NCI-H187 (cell line): ENCODE measurements around the gene ZNF143.
"Not testable (repeated sequence)": the region's sequence is repeated elsewhere in the genome, so short reads cannot be mapped to it uniquely, and the experiment has no call there.

Experiments used
- DNase-seq, 2 experiments: peaks; one replicate each; lab custom pipeline; 2025; lab: John Stamatoyannopoulos, UW

The ZNF143 gene

DNA sequence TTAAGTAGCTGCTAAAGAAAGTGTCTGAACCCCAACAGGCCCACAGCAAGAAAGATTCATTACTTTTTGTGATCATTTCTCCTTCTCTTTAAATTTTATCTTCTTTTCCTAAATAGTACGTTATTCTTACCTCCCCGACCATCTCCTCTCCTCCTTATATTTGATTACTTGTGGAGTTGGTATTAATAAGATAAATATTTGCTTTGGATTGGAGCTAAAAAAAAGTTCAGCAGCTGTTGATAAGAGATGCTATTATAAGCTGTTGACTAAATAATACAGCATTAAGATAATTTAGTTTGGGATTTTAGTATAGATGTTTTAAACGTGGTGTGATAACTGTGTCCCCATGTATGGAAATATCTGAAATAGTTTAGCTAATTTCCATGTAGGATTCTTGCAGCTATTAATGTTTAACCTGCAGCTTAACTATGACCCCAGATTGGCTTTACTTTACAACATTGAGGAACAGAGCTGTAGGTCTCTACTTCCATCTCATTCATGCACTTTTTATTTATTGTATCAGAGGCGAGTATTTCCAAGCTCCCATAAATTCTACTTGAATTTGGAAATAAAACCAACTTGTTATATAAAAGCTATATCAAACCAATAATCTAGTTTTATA, 37.8 kb downstream of the ZNF143 start:
- no peak for DNase-seq

DNA sequence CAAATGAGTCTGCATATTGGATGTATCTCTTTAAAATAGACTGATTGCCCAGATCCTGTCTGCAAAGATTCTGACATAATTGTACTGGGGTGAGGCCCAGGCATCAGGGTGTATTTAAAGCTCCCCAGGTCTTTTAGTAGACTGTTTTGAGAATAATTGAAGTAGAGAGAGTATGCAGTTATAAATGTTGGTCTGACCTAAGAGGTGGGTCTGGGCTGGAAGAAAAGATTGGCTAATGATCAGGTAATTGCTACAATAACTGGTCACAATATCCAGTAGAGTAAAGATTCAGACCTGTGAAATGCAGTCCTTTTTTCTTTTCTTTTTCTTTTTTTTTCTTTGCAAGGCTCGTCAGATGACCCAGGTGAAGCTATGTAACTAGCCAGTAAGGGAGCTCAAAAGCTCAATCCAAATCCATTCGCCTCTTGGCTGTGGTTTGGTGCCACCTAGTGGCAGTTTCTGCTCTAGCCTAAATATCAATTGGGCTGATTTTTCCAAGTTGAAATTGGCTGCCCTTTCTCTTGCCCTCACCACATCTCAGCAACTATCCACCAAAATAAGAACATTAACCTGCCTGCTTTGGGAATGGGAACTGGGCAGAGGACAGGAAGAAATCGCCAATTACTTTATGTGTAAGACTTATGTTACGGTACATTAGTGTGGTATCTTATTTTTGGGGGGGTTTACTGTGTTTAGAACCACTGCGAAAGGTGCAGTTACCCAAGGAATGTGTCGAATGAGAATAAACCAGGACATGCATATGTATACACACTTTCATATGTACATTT, 45.9 kb downstream of the ZNF143 start:
- DNase-seq = peak; percentile 11 to 36

DNA sequence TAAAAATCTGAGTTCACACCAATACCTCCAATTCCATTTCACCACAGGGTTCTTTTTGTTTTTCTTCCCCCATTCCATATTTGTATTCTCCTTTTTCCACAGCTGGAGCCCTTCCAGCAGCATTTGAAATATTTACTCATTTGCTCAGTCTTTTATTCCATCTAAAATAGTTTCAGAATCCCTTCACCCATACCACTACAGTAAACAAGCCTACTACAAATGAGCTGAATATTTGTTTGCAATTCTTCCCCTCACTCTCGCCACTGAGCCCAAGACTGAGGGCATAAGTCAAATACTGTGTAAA, 46.4 kb downstream of the ZNF143 start:
- DNase-seq = no peak

DNA sequence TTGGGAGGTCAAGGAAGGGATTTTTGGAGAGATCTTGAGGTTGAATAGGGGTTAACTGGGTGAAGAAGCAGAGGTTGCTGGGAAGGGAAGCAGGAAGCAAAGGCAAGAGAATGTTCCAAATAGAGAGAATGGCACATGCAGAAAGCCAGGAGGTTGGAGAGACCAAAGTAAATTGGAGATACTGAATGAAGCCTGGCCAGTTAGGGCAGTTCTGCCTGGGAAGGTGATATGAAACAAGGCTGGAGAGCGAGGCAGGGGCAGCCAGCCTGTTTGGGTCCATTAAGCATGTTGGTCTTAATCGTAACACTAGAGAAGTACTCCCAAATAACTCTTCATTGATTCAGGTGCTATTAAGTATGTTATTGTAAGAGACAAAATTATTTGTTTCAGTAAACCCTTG, 48.2 kb downstream of the ZNF143 start:
- no peak for DNase-seq

DNA sequence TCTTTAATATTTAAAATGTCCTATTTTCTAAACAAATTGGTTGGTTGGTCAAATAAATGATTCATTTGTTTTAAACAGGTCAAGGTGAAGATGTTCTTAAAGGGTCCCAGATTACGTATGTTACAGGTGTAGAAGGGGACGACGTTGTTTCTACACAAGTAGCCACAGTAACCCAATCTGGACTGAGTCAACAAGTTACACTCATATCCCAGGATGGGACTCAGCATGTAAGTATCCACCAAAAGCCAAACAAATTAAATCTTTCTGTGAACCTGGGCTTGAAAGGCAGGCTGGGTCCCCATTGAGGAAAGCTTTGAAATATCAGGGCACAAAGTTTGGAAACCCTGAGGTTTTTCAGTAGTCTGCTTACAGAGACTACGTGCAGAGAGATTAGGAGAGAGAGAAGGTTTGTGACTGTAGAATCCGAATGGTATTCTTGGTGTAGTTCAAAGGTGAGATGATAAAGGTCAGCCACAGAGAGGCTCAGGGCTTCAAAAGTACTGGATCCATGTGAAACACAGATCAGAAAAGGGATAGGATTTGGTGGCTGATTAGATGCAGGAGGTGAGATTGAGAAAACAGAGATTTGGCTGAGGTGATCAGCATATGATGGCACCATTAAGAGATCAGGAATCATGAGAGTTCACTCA, 51.7 kb downstream of the ZNF143 start:
- no peak for DNase-seq

DNA sequence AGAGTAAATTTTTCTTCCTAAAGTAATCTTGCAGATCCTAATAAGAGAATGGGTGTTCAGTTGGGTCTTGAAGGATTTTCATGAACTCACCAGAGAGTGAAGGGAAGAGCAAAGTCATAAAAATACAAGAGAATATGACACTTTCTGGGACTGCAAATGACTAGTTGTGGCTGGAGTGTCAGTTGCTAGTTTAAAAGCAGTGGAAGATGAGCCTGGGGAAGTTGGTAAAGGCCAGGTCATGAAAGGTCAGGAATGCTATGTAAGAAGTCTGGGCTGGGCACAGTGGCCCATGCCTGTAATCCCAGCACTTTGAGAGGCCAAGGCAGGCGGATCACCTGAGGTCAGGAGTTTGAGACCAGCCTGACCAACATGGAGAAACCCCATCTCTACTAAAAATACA, 53.8 kb downstream of the ZNF143 start:
- not testable (repeated sequence) for DNase-seq

DNA sequence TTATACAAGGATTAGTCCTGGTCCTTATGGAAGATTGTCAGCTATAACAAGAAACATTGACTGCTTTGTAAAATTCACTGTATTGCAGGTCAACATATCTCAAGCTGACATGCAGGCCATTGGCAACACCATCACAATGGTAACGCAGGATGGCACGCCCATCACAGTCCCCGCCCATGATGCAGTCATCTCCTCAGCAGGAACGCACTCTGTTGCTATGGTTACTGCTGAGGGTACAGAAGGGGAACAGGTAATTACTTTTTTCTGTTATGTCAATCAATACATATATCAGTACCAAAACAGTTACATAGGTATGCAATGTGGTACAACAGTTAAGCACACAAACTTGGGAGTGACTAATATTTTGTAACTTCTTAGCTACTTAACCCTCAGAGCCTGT, 55.3 kb downstream of the ZNF143 start:
- DNase-seq = no peak

DNA sequence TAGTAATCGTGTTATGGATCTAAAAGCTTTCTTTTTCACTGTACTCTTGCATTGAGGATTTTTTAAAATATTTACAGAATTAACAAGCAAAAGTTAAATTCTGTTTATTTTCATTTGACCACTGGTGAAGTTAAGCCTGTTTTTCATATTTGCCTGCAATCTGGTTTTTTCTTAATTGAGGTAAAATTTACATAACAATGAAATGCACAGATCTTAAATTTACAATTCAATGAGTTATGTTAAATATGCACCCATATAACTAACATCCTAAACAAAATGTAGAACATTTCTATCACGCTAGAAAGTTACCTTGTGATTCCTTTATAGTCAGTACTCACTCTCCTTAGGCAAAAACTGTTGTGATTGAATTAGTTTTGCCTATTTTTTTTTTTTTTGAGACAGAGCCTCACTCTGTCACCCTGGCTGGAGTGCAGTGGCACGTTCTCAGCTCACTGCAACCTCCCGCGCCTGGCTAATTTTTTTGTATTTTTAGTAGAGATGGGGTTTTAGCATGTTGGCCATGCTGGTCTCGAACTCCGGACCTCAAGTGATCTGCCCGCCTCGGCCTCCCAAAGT, 58.1 kb downstream of the ZNF143 start:
- no peak for DNase-seq

DNA sequence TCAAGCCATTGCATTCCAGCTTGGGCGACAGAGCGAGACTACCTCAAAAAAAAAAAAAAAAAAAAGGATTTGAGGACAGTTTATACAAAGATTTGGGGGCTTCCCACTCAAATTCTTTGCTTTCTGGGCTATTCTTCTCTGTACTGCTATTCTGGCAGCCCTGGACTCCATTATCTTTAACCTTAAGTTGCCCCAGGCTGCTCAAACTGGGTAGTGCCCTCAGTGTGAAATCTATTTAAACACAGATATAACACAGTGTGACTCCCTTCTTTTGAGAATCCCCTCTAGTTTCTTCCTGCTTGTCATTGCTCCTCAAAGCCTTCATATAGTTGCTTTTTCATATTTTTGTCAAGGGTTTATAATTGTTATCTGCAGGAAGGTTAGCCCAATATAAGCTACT, 63.2 kb downstream of the ZNF143 start:
- DNase-seq = no peak

DNA sequence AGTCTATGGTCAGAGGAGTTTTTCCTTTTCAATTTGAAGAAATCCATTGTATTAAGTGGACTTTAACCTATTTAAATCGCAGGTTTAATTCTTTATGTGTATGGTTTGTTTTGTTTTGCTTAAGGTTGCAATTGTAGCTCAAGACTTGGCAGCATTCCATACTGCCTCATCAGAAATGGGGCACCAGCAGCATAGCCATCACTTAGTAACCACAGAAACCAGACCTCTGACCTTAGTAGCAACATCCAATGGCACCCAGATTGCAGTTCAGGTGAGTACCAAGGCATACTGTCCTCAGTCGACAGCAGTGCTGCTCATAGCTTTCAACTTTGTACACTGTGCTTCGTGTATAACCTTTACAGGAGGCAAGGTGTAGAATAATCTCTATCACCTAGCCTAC, 64.3 kb downstream of the ZNF143 start:
- DNase-seq = no peak

DNA sequence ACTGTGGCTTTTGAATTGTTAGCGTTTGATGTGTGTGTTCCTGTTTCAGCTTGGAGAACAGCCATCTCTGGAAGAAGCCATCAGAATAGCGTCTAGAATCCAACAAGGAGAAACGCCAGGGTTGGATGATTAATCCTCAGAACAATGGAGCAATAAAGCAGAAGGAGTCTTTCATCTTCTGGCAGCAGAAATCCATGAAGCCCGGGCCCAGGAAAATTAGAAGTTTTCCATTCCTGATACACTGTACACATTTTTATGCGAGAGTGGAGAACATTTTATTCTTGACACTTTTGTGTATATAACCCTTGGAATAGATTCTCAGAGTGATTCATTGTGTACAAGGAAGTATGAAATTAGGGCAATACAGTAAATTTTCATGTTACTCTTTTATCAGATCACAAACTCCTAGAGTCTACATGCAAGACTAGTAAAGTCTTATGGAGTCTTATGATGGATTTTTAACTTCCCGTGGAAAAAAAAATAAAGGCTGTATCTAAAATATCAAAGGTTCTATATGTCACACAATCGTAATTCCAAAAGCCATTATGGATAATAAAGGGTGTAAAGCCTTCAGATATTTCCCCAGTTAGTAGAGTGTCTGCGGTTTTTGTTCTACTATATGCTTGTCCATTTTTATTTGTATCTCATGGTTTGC, 66.8 kb downstream of the ZNF143 start:
- no peak for DNase-seq

DNA sequence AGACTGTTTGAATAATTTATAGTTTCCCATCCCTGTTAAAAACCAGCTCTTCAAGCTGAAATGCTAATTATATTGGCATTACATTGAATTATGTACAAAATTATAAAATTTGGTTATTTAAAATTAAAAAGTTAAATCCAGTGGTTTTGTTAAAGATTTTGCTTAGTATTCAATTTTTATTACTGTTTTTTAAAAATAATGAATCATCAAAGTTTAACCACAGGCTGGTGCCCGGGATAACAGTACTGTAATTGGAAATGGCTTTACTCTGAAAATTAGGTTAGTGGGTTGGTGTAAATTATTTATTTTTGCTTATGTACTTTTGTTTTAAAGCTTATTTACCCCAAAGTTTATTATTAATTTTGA, 67.3 kb downstream of the ZNF143 start:
- DNase-seq = no peak

DNA sequence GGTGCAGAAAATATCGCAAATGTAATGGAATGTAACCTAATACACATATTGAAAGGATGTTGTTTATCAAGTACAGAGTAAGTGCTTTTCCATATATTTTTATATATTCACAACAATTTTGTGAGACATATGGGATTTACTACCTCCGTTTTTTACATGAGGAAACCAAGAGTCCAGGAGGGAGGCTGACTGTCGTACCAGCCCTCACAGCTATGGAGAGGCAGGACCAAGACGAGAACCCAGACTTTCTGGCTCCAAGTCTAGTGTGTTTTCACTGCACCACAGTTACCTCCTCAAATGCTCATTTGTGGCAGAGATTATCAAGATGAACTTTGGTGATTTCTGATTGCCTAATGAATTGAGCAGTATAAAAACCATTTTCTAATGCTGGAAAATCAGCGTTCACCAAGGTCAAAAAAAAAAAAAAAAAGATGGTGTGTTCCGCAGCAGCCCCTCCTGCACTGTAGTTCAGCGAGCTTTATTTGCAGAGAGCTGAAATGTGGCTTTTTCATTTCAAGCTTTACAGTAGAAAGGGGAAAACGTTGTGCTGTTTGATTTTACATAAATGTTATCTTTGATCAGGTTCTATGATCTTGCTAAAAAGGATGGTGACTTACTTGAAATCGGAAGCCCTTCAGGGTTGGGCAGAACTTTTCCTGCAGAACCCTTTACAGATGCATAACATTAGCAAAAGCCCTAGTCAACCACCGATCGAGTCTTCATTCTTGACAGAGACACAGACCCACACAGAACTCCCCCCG, 67.9 kb downstream of the ZNF143 start:
- no peak for DNase-seq

DNA sequence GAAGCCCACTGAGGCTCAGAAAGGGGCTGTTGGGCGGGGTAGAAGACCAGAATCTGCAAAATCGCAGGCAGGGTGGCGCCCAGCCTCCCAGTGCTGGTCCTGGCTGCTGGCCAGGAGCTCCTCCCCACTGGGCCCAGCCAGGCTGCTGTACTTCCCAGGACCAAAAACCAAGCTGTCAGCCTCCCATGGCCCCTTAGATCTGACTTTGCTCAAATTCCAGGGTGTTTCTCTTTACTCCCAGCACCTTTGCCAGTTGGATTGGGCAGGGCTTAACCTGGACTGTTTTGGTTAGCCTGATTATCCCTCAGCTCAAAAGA, 68.5 kb downstream of the ZNF143 start:
- DNase-seq = no peak

DNA sequence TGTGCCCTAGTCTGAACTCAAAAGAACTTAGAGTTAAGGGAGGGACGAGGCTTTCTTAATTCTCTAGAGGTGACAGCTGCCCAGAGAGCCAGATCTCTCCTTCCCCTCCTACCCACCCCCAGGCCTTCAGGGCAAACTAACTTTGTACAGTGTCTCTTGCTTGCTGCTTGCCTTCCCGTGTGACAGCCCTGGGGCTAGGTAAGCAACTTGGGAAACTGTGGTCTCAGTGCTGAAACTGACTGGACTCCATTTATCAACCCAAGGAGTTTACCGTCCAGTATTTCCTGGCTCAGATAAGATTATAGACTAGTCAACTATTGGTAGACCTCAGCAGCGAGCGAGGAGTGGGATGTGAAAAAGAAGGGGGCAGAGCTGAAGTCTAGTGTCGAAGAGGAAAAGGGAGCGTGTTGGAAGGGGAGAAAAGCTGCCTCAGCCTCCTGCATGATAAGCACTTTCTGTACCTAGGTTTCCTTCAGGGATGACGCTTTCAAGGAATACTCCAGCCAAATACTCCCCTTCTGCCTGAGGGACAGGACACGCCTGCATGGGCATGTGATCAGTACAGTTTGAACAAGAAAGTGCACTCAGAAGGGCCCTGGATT, 69.3 kb downstream of the ZNF143 start:
- DNase-seq = no peak

DNA sequence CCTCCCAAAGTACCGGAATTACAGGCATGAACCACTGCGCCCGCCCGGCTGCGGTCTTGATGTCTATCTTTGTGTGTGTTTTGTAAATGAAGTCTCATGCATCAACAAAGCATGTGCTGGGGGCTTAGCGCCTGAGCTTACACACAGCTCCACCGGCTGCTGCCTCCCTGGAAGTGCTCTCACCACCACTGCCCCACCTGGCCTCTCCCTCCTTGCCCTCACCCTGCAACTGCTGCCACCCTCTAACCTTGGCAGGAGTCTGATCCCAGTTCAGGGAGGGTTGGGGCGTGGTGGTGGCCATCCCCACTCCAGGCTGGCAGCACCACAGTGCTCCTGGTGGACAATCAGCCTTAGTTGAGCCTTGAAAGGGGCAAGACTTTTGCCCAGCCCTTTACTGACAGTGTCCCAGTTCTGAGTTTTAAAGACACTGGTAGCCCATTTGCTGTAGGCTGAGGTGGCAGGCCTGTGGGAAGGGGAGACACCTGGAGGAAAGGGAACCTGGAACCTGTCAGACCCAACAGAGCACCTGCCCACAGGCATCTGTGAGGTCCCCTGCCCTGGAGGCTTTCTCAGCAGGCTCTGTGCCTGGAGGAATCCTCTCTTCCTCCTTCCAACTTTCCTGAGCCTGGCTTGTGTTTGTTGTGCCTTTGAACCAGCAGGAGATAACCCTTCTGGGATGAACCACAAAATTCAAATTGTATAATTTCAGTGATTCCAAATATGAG, 70.3 kb downstream of the ZNF143 start:
- no peak for DNase-seq

DNA sequence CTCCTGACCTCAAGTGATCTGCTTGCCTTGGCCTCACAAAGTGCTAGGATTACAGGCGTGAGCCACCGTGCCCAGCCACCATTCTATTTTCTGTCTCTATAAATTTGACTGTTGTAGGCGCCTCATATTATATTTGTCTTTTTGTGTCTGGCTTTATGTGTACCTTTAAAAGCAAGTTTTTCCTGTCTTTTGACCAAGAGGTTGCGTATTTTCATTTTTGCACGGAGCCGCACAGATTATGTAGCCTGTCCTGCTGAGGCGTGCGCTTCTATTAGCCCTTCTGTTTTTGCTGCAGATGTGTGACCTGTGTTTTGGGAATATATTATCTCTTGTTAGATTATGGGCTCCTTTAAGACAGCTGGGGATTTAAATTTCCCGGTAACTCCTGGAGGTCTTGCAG, 72.2 kb downstream of the ZNF143 start:
- DNase-seq = no peak

DNA sequence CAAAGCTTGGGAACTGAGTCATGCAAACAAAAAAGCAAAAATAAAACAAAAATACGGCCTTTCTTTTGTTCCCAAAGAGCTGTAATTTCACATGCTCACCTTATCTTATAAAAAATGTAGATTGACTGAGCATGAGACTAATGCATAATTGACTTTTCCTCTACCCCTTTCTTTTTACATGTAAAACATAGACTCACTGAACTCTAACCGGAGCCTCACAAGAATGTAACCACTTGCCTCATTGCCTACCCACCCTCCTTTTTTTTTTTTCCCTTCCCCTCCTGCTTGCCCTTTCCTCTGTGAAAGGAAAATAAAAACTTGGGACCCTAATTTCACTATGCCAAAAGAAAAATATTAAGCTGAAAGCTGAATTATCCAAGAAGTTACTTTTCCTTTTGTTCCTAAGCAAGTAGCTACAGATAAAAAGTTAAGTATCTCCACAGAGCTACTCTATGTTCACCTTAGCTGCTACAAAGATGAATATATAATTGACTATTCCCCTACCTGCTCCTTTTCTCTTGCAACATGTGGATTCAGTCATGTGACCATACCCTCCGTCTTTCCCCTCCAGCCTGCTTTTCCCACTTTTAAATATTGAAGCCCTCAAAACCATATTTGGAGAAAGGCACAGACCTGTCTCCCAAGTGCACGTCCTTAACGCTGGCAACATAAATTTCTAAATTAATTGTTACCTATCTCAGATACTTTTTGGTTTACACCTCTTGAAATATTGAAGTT, 73.1 kb downstream of the ZNF143 start:
- no peak for DNase-seq

DNA sequence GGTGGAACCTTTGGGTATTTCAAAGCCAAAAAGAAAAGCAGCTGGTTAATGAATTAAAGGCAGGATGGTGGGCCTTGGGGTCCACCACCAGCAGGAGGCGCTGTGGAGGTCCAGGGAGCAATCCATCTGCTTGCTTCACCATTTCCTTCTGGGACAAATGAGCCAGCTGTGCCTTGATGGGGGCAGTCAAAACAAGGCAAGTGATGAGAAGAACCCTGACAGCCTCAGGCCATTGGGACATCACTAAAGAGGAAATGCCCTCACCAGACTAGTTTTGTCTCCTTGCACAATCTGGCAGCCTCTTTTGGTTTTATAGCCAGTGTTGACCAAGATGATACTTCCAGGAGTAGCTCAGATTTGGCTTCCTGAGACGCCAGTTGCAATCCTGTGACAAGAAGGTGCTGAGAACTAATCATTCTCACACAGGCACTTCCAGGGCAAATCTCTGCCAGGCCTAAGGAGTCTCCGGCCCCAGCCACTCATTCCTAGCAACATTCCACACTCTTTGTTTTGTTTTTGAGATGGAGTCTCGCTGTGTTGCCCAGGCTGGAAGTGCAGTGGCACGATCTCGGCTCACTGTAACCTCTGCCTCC, 74.5 kb downstream of the ZNF143 start:
- peak; percentile 38 to 65 for DNase-seq

DNA sequence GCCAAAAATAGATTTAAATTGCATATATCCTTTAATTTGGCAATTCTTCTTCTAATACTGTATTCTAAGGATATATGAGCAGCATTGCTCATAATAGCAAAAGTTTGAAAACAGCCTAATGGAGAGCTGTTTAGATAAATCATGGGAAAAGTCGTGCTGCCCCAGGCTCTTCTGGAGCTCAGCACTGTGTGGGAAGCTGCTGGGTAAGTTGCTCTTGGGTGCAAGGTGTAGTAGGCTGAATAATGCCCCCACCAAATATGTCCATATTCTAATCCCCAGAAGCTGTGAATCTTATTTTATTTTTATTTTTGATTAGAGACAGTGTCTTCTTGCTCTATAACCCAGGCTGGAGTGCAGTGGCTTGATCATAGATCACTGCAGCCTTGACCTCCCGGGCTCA, 77.7 kb downstream of the ZNF143 start:
- no peak for DNase-seq
